Measurements from ENCODE around the gene C3orf70.
"Not testable (repeated sequence)": the region's sequence is repeated elsewhere in the genome, so short reads cannot be mapped to it uniquely, and the experiment has no call there.

The C3orf70 gene

GRCh38 chr3:185151101-185151963, 1.5 kb downstream of the C3orf70 start:
- no peak for DNase-seq

DNA sequence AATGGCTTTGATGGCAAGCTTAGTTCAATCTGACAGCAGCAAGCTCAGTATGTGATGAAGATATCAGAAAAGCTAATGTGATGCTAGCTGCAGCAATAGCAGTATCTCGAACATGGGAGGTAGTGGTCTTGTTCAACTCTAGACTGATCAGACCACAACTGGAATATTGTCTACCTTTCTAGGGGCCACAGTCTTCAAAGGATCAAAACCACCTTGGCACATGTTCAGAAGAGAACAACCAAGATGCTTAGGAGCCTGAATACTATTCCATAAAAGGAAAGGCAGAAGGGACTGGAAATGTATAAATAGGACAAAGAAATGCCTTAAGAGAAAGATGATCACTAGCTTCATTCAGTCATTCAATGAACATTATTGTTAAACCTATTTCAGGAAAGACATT, 2.3 kb downstream of the C3orf70 start:
- DNase-seq = no peak

- no peak for DNase-seq
Observed at GRCh38 chr3:185149591-185149990, 3.3 kb downstream of the C3orf70 start.

DNA sequence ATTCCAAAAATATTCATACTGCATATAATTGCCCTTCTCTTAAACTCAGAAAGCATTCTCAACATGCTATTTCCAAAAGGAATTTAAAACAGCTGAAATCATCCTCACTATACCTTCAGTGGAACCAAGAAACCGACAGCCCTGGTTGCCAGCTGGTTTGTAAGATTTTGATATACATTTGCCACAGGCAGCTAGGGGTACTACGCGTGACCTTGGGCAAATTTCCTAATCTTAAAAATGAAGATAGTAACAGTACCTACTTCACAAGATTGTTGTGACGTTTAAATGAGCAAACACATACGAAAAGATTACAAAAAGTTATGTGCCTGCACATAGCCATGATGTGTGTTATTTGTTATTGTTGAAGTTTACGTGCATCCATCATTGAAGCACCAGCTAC, 7.3 kb downstream of the C3orf70 start:
- DNase-seq = no peak

DNA sequence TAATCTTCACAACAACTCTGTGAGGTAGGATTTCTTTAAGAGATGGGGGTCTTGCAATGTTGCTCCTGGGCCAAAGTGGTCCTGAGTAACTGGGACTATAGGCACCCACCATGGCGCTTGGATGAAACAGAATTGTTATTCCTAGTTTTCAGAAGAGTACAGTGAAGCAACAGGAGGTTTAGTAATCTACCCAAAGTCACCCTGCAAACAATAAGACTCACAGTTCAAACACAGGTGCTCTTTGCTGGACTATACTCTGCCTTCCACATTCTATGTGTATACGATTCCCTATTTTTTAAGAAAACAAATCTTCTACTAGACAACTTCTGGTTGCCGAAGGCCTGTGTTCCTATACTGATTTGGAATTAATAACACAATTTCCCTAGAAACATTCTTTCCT, 8.1 kb downstream of the C3orf70 start:
- DNase-seq = no peak

DNA sequence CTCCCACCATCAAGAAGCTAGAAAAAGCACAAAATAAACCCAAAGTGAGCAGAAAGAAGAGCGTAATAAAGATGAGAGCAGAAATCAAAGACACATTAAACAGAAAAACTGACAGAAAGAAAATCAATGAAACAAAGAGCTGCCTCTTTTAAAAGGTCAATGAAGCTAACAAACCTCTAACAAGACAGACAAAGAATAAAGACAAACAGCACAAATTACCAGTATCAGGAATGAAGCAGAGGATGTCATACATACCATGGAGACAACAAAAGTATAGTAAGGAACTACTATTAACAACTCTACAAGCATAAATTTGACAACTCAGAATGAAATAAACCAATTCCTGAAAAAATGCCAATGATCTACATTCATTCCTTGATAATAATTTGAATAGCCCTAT, 15.0 kb downstream of the C3orf70 start:
- DNase-seq = no peak

- no peak for DNase-seq
Observed at GRCh38 chr3:185134509-185134908, 18.4 kb downstream of the C3orf70 start.

GRCh38 chr3:185131602-185132256, 21.1 kb downstream of the C3orf70 start:
- DNase-seq = no peak

- DNase-seq = no peak
Observed at GRCh38 chr3:185129083-185129482, 23.8 kb downstream of the C3orf70 start.

GRCh38 chr3:185126201-185126600, 26.7 kb downstream of the C3orf70 start:
- no peak for DNase-seq

DNA sequence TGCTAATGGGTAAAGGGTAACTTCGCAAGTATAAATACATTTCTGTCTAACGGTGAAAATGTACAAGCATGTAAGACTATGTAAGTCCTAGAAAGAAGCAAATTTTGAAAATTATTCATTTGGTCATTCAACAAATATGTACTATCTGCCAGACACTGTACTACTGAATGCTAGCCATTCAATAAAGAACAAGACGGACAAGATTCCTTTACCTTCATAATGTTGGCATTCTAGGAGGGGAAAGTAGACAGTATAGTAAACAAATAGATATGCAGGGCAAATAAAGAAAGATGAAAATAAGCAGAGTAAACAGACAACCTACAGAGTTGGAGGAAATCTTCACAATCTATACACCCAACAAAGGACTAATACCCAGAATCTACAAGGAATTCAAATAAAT, 32.7 kb downstream of the C3orf70 start:
- no peak for DNase-seq

GRCh38 chr3:185115371-185115770, 37.5 kb downstream of the C3orf70 start:
- DNase-seq = no peak

DNA sequence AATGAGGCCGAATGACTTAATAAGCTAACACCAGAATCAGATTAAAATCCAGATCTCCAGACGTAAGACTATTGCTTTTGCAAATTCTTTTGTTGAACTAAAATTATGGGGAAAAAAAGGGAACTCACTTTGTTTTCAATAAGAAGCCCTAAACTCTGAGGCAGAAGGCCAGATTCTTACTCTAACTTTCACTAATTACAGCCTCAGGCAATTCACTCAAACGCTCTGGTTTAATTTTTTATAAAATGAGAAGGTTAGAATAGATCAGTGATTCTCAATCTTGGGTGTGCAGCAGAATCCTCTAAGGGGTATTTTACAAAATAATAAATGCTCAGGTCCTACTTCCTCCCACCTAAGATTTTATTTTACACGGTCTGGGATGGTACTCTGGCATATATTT, 38.1 kb downstream of the C3orf70 start:
- no peak for DNase-seq

GRCh38 chr3:185112186-185112585, 40.7 kb downstream of the C3orf70 start:
- no peak for DNase-seq

DNA sequence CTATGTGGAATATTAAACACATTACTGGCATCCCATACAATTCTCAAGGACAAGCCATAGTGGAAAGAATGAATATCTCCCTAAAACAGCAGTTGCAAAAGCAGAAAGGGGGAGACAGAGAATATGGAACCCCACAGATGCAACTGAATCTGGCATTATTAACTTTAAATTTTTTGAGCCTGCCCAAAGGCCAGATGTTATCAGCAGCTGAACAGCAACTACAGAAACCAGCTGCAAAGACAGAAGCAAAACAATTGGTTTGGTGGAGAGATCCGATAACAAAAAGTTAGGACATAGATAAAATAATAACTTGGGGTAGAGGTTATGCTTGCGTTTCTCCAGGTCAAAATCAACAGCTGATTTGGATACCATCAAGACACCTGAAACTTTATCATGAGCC, 43.8 kb downstream of the C3orf70 start:
- not testable (repeated sequence) for DNase-seq

DNA sequence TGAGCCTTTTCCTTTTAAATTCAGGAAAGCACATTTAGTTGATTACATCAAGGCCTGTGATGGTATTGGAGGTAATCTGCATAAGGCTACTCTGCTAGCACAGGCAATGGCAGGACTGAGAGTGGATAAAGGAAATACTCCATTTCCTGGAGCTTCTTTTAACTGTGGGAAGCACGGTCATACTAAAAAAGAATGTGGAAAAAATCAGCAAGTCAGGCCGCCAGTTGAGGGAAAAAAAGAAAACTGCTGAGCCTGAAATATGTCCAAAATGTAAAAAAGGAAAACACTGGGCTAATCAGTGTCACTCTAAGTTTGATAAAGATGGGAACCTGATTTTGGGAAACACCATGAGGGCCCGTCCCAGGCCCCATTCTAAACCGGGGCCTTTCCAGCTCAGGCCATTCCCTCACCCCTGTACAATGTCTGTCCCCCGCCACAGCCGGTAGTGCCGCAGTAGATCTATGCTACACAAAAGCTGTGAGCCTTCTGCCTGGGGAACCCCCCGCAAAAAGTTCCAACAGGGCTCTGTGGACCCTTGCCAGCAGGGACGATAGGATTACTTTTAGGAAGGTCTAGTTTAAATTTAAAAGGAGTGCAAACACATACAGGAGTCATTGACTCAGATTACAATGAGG, 46.5 kb downstream of the C3orf70 start:
- not testable (repeated sequence) for DNase-seq

GRCh38 chr3:185103359-185104127, 49.3 kb downstream of the C3orf70 start:
- no peak for DNase-seq

- DNase-seq = no peak
Observed at GRCh38 chr3:185094697-185095096, 58.2 kb downstream of the C3orf70 start.

- no peak for DNase-seq
Observed at GRCh38 chr3:185093116-185093515, 59.7 kb downstream of the C3orf70 start.

DNA sequence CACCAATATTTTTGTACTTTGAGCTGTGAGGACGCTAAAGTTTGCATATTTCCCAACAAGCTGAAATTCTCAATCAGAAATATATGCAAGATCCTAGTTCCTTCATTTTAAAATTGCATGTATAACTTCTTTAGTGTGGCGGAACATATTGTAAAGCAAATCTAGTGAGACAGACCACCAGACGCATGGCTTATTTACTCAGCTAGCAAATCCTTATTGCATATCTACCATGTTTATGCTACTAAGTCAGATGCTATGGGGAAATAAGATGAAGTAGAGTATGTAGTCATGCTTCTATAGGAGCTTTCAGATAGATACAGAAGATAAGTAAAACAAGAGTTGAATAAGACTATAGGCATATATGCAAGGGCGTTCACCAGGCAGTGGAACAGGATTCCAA, 62.0 kb downstream of the C3orf70 start:
- no peak for DNase-seq

- no peak for DNase-seq
Observed at GRCh38 chr3:185089751-185090150, 63.1 kb downstream of the C3orf70 start.

GRCh38 chr3:185089343-185089742, 63.5 kb downstream of the C3orf70 start:
- no peak for DNase-seq

GRCh38 chr3:185087419-185087818, 65.4 kb downstream of the C3orf70 start:
- no peak for DNase-seq

All from NCI-H2029 treated with DMSO at 0.1 percent for 48 hours (cell line).